ENCODE results near the gene CFAP299.
A peak's percentile ranks its signal among the peaks of the same experiment; 100 is the strongest.
"Not testable (repeated sequence)": the region's sequence is repeated elsewhere in the genome, so short reads cannot be mapped to it uniquely, and the experiment has no call there.

Gene CFAP299

DNA sequence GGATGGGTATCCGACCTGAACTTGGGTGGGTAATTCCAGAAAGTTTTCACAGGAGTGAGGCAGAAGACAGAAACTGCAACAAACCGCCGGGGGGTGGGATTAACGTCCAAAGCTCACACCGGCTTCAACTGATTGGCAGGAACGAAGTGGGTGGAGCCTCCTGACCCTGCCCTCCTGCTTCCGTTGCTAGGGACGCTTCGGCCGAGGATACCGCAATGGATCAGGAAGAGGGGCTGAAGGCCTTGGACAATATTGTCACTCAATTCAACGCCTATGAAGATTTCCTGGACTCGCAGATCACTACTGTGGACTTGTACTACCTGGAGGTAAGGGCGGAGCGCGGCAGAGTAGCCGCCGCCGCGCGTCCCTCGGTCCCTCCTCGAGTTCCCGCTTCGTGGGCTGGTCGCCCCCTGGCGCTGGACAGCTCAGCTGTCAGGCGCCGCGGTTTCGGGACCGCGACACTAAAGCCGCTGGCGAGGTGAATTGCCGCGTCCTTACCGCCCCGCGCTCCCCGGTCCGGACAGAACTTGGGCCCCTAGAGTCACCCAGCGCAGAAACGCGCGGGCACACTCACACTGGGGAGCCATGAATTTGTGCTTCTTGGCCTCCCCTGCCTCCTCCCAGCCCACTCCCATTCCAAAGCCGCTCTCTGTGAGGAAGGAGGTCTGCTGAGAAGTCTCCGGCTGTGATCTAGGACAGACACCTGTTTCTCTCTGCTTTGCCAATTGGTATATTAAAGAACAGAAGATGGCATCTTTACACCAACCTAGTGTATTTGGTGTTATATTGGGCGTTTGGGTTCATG, at the start of gene CFAP299:
CFAP299 (plus strand) TSS at position 177 of the 805 bp plus-strand sequence.
- H3K4me3 ChIP-seq (ENCODE audit: low read length) = peak within 1 kb of the TSS; percentile 70
- TF ChIP-seq, protein P1, sequence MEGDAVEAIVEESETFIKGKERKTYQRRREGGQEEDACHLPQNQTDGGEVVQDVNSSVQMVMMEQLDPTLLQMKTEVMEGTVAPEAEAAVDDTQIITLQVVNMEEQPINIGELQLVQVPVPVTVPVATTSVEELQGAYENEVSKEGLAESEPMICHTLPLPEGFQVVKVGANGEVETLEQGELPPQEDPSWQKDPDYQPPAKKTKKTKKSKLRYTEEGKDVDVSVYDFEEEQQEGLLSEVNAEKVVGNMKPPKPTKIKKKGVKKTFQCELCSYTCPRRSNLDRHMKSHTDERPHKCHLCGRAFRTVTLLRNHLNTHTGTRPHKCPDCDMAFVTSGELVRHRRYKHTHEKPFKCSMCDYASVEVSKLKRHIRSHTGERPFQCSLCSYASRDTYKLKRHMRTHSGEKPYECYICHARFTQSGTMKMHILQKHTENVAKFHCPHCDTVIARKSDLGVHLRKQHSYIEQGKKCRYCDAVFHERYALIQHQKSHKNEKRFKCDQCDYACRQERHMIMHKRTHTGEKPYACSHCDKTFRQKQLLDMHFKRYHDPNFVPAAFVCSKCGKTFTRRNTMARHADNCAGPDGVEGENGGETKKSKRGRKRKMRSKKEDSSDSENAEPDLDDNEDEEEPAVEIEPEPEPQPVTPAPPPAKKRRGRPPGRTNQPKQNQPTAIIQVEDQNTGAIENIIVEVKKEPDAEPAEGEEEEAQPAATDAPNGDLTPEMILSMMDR (conservative IDR thresholded peaks at IDR 0.05; ENCODE audit: low read length) = peak; percentile 55

DNA sequence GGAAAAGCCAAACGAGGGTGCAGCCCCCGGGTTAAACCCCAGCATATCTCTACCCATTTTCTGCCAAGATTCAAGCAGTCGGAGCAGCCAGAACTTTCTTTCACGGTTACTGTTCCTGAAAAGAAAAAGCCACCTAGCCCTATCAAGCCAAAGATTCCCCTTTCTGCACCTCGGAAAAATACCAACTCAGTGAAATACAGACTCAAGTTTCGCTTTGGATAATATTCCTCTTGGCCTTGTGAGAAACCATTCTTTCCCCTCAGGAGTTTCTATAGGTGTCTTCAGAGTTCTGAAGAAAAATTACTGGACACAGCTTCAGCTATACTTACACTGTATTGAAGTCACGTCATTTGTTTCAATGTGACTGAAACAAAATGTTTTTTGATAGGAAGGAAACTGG, 49.1 kb upstream of the CFAP299 start:
- no peak for DNase-seq (ENCODE audit: low read depth)
- TF ChIP-seq, protein P1 (conservative IDR thresholded peaks at IDR 0.05; ENCODE audit: low read length) = no peak
- peak overlapping the region; percentile 4 for H3K4me3 ChIP-seq (ENCODE audit: low read length)

More for the DNA sequence above, at the start of gene CFAP299:
- DNase-seq (ENCODE audit: low read depth) = peak; percentile 86

DNA sequence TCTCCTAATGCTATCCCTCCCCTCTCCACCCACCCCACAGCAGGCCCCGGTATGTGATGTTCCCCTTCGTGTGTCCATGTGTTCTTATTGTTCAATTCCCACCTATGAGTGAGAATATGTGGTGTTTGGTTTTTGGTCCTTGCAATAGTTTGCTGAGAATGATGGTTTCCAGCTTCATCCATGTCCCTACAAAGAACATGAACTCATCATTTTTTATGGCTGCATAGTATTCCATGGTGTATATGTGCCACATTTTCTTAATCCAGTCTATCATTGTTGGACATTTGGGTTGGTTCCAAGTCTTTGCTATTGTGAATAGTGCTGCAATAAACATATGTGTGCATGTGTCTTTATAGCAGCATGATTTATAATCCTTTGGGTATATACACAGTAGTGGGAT, 44.9 kb upstream of the CFAP299 start:
- not testable (repeated sequence) for H3K4me3 ChIP-seq (ENCODE audit: low read length); DNase-seq (ENCODE audit: low read depth)

DNA sequence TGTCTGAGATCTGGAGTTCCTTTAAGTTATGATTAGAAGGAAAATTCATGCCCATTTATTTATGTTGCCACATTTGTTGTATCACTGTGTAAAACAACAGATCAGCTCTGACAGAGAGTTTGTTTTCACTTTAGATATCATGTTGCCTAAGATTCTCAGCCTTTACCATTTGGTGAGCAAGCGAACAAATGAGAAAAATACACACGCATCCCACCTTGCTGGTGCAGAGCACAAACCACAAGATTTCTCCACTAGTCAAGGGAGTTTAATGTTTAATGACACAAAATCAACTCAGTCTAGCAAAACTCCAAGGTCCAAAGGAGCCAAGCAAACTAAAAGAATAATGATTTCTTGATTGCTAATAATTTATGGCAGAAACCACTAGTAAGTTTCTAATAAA, 41.3 kb upstream of the CFAP299 start:
- H3K4me3 ChIP-seq (ENCODE audit: low read length) = no peak overlapping the region
- TF ChIP-seq, protein P1 (conservative IDR thresholded peaks at IDR 0.05; ENCODE audit: low read length) = no peak
- DNase-seq (ENCODE audit: low read depth) = no peak

DNA sequence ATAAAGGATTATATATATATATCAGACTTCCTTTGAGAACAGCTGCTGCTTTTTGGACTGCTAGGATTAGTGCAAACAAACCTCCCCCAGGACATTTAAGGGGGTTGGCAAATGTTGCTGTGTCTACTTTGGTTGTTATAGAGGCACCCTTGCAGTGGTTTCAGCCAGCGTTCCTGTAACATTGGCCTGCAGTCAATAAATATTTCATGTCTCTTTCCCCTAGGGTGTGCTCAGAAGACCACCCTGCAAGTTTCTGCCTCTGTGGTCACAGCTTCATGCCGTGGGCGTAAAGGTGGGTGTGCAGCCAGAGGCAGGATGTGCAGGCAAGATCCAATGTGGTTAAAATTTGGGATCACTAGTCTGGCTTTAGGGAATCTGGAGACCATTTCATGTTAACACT, 40.2 kb upstream of the CFAP299 start:
- no peak overlapping the region for H3K4me3 ChIP-seq (ENCODE audit: low read length)
- no peak for DNase-seq (ENCODE audit: low read depth)
- TF ChIP-seq, protein P1 (conservative IDR thresholded peaks at IDR 0.05; ENCODE audit: low read length) = no peak

DNA sequence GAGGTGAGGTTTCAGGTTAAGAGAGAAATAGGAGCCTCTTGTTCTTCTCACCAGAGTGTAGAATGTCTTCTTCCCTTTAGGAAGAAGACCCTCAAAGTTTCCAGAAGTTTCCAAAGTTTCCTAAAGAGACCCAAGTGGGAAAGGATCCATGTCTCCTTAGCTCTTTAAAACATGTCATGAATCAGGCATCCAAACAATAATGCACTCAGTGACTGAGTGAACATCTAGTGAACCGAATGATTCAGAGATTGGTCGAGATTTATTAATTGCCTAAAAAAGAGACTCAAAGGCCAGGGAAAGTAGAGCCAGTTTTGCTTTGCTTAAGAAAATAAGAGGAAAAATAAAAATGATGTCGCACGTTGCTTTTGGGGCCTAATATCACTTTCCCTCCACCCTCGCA, 39.7 kb upstream of the CFAP299 start:
- no peak for DNase-seq (ENCODE audit: low read depth)
- TF ChIP-seq, protein P1 (conservative IDR thresholded peaks at IDR 0.05; ENCODE audit: low read length) = no peak
- H3K4me3 ChIP-seq (ENCODE audit: low read length) = no peak overlapping the region

DNA sequence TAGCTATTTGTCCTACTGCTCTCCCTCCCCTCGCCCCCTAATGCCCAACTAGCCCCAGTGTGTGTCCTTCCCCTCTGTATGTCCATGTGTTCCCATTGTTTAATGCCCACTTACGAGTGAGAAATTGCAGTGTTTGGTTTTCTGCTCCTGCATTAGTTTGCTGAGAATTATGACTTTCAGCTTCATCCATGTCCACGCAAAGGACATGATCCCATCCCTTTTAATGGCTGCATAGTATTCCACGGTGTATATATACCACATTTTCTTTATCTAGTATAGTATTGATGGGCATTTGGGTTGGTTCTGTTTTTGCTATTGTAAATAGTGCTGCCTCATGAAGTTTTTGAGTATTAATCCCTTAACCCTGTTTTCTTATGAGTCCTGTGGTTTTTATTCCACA, 33.6 kb upstream of the CFAP299 start:
- no peak for DNase-seq (ENCODE audit: low read depth)
- TF ChIP-seq, protein P1 (conservative IDR thresholded peaks at IDR 0.05; ENCODE audit: low read length) = no peak
- H3K4me3 ChIP-seq (ENCODE audit: low read length) = no peak overlapping the region
